Measurements from ENCODE around the gene KRT2.

Gene KRT2

DNA sequence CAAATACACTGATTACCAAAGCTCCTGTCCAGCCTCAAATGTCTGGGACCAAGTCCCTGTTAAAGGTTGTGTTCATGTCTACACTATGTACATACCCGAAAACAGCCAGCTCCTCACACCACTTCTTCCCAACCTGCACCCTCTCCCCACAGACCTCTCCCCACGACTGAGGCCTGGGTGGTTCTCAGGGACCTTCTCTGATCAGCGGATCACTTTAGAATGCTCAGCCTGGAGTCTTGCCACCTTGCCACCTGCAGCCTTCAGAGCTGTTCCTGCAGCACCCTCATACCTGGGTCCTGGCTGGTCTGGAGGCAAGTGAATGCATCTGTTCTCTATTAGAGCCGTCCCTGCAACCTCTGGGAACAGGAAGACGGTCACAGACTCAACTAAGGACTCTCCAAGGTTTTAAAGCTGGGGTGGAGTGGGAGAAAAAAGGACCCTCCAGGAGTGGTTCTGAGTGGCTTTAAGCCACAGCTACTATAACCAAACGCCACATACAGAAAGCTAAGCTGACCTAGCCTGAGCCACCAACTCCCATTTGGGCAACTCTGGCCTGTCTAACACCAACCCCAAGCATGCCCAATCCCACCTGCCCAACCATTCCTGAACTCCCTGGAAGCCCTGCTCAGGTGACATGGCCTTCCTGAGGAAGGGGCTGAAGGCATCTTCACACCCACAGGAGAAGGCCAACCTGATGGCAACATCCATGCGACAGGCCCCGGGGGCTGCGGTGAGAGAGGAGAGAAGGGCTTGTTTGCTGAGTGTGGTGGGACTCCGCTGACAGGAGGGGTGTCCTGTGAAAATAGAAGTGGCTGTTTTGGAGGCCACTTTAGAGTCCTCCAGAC, 8.6 kb downstream of the KRT2 start:
- DNase-seq (ENCODE audit: low read depth in 4 of 4, low spot score in 1 of 4): no peak

DNA sequence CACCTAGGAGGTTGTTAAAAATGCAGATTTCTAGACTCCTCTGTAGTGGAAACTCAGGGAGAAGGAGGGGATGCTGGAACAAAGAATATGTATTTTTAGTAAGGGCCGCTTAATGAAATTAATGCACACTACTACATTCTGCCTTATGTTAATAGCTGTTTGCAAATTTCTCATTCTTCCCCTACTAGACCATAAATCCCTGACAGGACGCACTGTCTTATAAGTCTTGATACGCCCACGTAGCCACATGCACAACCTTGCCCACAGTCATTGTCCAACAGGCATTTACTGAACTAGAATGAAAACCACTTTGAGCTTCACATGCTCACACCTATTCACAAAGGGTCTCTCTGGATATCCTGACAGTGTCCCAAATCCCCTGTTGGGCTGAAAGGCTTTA, 10.5 kb downstream of the KRT2 start:
- no peak for DNase-seq (ENCODE audit: low read depth in 4 of 4, low spot score in 1 of 4)

DNA sequence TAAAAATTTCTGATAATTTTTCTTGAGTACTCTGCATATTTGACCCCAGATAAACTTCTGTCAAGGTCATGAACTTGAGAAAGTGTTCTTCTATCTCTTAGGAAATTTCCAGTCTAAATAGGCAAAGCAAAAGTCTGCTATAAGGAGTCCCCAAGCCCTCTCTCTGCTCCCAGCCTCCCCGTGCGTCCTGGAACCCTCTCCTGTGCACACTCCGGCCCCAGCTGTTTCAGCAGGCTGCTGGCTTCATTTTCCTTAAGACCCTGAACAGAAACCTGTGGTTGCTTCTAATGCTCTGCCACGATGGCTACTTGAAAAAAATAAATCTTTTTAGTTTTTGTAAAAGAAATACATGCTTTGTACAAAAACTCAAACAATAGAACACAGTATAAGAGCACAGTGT, 14.7 kb downstream of the KRT2 start:
- no peak for DNase-seq (ENCODE audit: low read depth in 4 of 4, low spot score in 1 of 4)

GRCh38 chr12:52636592-52637258, 15.3 kb downstream of the KRT2 start:
- DNase-seq (ENCODE audit: low read depth in 4 of 4, low spot score in 1 of 4): no peak

DNA sequence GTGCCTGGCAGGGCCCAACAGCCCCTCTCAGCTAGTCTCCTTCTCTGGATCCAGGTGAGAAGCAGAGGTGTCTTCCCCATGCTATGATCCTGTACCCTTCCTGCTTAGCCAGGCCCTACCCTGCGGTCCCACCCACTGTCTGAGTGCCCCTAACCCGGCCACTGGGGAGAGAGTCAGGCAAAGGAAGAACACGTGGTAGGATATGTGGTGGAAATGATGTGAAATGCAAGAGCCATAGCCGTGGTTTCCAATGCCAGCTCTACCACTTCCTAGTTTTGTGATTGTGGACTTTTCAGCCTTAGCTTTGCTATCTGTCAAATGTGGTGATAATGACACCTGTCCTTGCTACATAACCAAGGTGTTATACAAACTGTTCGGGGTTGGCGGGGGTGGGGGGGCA, 15.8 kb downstream of the KRT2 start:
- DNase-seq (ENCODE audit: low read depth in 4 of 4, low spot score in 1 of 4): no peak

GRCh38 chr12:52634266-52635056, 17.6 kb downstream of the KRT2 start:
- DNase-seq (ENCODE audit: low read depth in 4 of 4, low spot score in 1 of 4): no peak

DNA sequence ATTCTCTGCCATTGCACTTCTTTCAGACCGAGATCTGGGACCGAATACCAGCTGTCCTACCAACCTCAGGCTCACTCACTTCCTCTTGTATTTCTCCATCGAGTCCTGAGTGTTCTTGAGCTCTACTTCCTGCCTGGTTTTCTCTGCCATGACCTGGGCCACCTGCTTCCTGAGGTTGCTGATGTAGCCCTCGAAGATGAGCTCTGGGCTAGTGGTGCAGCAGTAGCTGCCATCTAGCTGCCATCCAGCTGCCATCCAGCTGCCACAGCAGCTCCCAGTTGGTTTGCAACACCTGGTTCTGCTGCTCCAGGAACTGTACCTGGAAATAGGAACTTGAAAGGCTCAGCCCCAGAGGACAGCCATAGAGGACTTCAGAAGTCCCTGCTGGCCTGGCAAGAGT, 18.6 kb downstream of the KRT2 start:
- no peak for DNase-seq (ENCODE audit: low read depth in 4 of 4, low spot score in 1 of 4)

DNA sequence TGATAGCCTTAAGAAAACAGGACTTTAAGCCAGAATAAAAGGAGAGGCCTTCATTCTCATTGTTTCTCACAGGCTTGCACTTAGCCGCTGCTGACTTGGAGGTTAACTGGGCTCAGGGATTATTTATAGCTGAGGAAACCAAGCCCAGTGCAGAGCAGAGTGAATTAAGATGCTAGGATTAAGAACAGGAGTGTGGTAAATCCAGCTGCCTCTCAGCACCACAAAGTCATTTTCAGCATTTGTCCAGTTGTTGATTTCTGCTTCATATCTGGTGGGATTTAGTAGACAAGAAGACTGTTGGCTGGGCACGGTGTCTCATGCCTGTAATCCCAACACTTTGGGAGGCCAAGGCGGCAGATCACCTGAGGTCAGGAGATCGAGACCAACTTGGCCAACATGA, 19.4 kb downstream of the KRT2 start:
- DNase-seq (ENCODE audit: low read depth in 4 of 4, low spot score in 1 of 4): no peak

DNA sequence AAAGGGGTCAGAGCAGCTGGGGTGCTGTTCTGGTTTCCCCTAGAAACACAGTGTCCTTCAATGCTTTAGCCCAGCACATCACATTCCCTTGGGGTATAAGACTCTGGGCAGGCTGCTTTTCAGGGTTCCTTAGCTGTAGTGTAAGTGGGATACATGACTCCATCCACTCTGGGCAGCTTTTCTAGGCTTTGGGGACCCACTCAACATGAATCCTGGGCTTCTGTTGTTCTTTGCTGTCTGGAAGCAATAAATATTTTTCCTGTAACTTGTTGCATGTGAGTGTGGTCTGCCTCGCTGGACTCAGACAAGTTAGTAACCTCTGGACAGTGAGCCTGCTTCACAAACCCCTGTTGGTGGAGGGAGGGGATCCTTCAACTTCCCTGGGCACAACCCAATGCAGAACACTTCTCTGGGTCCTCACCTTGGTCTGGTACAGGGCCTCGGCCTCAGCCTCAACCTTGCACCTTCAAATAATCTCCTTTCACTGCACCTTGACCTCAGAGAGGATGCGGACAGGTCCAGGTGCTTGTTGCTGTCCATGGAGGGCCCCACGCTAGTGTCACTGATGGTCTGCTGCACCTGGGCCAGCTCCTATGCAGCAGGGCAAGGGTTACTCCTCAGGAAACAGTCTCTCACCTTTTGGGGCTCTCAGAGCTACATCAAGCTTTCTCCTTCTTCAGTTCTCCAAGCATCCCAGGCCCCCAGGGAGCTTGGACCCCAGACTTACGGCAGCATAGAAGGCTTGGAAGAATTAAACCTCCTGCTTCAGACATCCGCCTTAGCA, 20.1 kb downstream of the KRT2 start:
- DNase-seq (ENCODE audit: low read depth in 4 of 4, low spot score in 1 of 4): no peak

- no peak for DNase-seq (ENCODE audit: low read depth in 4 of 4, low spot score in 1 of 4)
Measured at GRCh38 chr12:52631264-52631663, 20.7 kb downstream of the KRT2 start.

DNA sequence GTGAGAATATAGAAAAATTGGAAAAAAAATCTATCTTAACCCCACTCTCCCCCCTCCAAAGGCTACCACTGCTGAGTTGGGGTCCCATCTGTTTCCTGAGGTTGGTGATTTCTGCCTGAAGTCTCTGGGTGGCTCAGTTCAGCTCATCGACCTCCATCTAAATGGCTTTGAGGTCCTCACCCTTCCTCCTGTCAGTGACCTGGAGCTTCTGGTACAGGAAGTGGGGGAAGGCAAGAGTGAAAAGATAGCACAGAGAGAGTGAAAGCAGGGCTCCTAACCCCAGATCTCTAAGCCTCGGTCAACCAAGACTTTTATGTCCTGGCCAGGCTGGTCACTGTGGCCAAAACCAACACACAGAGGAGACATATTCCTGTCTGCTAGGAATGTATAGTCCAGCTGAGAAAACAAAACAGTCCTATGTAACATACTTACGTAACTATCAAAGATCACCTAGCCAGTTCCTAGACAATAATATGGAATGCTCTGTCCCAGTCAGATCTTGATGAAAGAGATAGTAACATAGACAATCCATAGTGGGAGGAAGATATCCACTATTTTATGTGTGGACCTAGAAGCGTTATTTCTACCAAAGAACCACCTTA, 21.3 kb downstream of the KRT2 start:
- no peak for DNase-seq (ENCODE audit: low read depth in 4 of 4, low spot score in 1 of 4)

- no peak for DNase-seq (ENCODE audit: low read depth in 4 of 4, low spot score in 1 of 4)
Measured at GRCh38 chr12:52630008-52630500, 22.0 kb downstream of the KRT2 start.

DNA sequence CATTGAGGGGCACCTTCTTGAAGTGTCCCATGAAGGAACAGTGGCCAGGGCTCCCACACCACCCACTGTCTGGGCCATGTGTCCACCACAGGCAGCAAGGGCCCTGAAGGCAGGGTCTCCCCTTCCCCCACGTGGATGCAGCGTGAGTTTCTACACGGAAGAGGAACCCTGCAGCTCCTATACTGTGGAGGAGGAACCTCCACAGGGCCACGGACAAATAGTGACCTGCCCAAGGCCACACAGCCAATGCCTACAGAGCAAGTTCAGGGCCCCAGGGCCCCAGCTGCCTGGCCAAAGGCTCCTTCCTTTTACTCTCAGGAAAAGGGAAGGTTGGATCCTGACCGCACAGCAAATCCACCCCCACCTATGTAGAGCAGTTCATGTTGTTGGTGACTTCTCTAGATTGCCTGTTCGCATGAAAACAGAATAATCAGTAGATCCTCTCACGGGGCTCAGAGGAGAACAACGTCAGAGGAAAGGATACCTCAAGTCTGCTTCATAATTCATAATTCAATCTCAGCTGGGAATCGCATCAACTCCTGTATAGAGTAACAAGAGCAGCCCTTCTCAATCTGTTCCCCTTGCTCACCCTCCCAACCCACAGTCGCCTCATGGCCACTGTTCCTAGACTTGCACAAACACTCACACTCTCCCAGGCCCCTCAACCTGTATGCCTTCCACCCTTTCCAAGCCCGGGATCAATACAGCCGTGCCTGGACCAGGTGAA, 22.6 kb downstream of the KRT2 start:
- DNase-seq (ENCODE audit: low read depth in 4 of 4, low spot score in 1 of 4): no peak

DNA sequence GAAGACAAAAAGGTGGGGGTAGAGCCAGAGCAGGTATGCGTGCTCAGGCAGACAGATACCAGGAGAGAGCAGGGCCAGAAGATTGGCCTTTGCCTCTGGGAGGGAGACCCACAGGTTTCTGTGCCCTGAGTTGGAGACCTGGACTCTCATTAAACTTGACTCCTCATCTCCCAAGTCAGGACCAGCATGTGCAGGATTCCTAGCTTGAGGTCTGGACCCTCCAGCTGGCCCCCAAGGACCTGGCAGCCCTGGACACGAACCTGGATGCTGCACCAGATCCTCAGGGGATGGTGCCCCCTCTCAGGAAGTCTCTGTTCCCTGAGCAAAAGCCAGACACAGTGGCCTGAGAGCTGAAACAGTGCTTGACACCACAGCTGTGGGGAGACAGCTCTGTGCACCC, 23.2 kb downstream of the KRT2 start:
- no peak for DNase-seq (ENCODE audit: low read depth in 4 of 4, low spot score in 1 of 4)

DNA sequence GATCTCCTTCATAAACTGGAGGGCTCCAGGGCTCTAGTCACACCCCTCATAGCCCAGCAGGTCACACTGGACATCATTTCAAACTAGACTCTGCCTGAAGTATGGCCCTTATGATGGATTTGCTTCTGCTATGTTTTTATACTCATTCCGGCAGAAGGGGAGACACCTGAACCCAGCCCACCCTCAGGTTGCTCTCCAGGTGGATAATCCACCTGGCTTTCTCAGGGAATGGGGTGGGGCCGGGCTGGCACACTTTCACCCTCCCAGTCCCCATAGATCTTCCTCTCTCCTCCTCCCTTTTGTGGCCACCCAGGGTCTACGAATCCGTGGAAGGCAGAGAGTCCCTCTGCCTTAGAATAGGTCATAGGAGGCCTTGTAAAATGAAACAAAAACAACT, 23.9 kb downstream of the KRT2 start:
- DNase-seq (ENCODE audit: low read depth in 4 of 4, low spot score in 1 of 4): no peak

- no peak for DNase-seq (ENCODE audit: low read depth in 4 of 4, low spot score in 1 of 4)
Measured at GRCh38 chr12:52627395-52628110, 24.5 kb downstream of the KRT2 start.

DNA sequence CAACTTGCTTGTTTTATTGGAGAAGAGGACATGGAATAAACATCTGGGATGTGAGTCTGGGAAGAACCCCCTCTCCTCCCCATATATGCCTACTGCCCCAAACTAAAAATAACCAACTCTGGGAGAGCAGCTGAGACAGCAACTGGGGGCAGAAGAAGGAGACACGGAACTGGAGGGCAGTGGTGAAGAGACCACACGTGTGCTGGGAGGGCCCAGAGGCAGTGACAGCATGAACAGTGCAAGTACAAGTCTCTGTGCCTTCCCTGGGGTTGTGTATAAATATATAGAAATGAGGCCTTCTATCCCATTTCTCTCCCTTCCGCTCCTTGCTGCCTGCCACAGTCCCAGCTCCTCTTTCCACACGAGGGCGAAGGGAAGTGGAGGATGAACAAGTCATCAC, 29.7 kb downstream of the KRT2 start:
- no peak for DNase-seq (ENCODE audit: low read depth in 4 of 4, low spot score in 1 of 4)

GRCh38 chr12:52618866-52619265, 33.1 kb downstream of the KRT2 start:
- no peak for DNase-seq (ENCODE audit: low read depth in 4 of 4, low spot score in 1 of 4)

- no peak for DNase-seq (ENCODE audit: low read depth in 4 of 4, low spot score in 1 of 4)
Measured at GRCh38 chr12:52618216-52618615, 33.8 kb downstream of the KRT2 start, which contains the start of gene KRT73. TSS of gene KRT73 (minus strand) at chr12:52618559. CDS start at chr12:52618524, 35 bp downstream.
